Stimulated activated CD8-positive, alpha-beta memory T cell treated with anti-CD3 and anti-CD28 coated beads, Interleukin-15, amount 100 ng/mL, for 48 hours (primary cell): Measurements from ENCODE around the gene CACNA1A.
"Not testable (repeated sequence)": the region's sequence is repeated elsewhere in the genome, so short reads cannot be mapped to it uniquely, and the experiment has no call there.

Experiments used
- DNase-seq, 2 donors: peaks; one replicate each; pipeline ENCODE4 v3.0.0-alpha.2; 2020; ENCODE audit warnings: low read depth in 2 of 2

The CACNA1A gene

GRCh38 chr19:13506471-13506820 lies at the start of gene CACNA1A:
TSS of gene CACNA1A (minus strand) at chr19:13506479. CDS start at chr19:13506224, 255 bp downstream.
- DNase-seq = no peak

DNA sequence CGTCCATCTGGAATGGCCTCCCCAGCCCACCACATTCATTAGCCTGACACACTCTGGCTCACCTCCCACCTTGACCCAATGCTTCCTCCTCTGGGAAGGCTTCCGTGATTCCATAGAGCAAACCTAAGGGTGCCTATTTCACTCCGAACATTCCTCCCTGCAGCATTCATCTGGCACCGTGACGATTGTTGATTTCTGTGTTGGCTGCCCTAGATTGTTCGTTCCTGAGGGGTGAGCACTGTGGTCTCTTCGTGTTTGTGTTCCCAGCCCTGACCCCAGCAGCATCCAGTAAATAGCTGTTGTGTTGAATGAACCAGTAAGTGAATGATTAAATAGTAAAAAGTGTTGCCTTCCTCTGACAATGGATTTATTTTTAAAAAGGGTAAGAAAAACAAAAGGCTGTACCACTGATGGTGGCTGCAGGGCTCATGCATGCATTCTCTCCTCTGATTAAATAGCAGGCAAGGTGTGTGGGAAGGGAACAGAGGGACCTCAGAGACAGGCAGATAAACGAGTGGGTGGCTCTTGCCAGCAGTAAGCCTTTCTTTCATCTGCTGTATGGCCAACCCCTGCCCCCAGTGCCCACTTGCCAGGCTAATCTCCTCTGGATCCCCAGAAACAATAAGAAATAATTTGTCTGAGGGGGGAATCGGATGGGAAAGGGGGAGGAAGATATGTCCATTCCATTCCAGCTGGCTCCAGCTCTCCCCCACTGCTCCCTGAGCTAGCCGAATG lies 48.4 kb upstream of the CACNA1A start:
- DNase-seq = no peak

GRCh38 chr19:13553880-13554400 lies 47.7 kb upstream of the CACNA1A start:
- DNase-seq = no peak

DNA sequence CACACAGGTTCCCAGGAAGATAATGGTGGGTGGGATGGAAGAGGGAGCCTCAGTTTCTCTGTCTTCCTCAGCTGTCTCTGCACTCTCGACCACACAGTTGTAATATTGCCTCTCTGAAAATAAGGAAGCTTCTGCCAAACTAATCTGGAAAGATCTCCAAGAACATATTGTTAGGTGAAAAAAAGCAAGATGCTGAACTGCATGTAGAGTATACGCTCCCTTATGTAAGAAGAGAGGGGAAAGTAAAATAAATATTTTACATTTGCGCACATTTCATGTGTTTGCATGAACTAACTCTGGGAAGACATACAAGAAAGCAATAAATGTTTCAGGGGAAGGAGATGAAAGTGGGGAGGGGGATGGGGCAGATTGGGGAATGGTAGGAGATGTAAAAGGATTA lies 41.9 kb upstream of the CACNA1A start:
- no peak for DNase-seq

DNA sequence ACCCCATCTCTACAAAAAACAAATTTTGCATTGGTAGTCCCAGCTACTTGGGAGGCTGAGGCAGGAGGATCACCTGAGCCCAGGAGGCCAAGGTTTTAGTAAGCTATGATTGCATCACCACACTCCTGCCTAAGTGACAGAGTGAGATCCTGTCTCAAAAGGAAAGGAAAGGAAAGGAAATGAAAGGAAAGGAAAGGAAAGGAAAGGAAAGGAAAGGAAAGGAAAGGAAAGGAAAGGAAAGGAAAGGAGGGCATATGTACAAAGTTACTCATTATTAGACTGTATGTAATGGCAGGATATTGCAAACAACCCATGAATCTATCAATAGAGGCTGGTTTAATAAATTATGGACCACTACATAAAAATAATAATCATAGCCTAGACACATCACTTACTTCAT lies 40.8 kb upstream of the CACNA1A start:
- no peak for DNase-seq

- DNase-seq = no peak
Observed at GRCh38 chr19:13544423-13544822, 38.1 kb upstream of the CACNA1A start.

DNA sequence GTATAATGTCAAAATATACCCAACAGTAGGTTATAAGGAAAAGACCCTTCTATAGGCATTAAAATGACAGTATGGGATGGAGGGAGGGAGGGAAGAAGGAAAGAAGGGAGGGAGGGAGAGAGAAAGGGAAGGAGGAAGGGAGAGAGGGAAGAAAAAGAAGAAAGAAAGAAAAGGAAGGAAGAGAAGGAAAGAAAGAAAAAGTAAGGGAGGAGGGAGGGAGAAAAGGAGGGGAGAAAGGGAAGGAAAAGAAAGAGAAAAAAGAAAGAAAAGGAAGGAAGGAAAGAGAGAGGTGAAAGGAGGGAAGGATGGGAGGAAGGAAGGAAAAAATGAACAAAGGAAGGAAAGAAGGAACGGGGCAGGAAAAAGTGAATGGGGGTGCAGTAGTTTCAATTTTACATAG lies 35.3 kb upstream of the CACNA1A start:
- no peak for DNase-seq

GRCh38 chr19:13539332-13539731 lies 33.1 kb upstream of the CACNA1A start:
- no peak for DNase-seq

- no peak for DNase-seq
Observed at GRCh38 chr19:13538601-13539253, 32.4 kb upstream of the CACNA1A start.

- no peak for DNase-seq
Observed at GRCh38 chr19:13537454-13537853, 31.2 kb upstream of the CACNA1A start.

- no peak for DNase-seq
Observed at GRCh38 chr19:13530720-13531119, 24.4 kb upstream of the CACNA1A start.

GRCh38 chr19:13529721-13530120 lies 23.4 kb upstream of the CACNA1A start:
- DNase-seq = not testable (repeated sequence)

DNA sequence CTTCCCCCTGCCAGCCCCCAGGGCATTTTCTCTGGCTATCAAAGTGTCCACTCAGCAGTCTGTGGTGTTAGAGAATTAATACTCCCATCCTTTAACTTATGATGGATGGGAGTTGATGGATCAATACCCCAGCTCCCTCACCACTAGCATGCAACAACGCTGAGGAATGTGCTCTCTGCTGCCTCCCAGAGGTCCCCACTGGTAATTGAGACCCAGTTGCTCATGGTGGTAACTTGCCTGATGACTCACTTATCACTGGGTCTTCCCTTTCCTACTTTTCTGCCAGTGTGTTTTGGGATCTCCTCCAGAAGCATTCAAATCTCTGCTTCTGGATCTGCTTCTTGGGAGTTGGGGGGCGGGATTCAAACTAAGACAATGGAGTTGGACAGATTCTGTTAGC lies 20.3 kb upstream of the CACNA1A start:
- no peak for DNase-seq

- DNase-seq = no peak
Observed at GRCh38 chr19:13521066-13521465, 14.8 kb upstream of the CACNA1A start.

- no peak for DNase-seq
Observed at GRCh38 chr19:13511947-13512346, 5.7 kb upstream of the CACNA1A start.

- DNase-seq = no peak
Observed at GRCh38 chr19:13507053-13507611, 853 bp upstream of the CACNA1A start.

- no peak for DNase-seq
Observed at GRCh38 chr19:13505761-13506470, 363 bp downstream of the CACNA1A start.

DNA sequence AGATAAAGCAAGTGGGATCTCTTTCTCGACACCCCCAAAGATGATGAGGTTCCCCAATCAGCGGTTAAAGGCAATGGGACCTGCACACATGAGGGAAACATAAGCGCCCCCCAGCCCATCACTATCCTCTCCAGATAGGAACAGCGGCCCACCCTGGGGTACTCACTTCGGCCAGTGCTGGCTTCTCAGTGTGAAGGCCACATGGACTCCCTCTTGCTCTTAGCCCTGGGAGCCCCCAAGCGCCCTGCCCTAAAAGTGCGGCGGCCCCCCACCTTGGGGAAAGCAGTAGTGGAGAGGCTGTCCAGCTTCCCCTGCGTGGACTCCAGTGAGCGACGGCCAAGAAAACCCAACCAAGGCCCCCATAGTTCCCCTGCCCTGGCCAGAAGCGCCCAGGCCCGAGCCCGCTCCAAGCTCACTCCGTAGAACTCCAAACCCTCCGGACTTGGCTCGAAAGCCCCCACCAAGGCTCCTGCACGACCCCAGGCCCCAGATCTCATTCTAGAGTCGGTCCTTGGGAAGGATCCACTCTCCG lies 1.0 kb downstream of the CACNA1A start:
- no peak for DNase-seq

DNA sequence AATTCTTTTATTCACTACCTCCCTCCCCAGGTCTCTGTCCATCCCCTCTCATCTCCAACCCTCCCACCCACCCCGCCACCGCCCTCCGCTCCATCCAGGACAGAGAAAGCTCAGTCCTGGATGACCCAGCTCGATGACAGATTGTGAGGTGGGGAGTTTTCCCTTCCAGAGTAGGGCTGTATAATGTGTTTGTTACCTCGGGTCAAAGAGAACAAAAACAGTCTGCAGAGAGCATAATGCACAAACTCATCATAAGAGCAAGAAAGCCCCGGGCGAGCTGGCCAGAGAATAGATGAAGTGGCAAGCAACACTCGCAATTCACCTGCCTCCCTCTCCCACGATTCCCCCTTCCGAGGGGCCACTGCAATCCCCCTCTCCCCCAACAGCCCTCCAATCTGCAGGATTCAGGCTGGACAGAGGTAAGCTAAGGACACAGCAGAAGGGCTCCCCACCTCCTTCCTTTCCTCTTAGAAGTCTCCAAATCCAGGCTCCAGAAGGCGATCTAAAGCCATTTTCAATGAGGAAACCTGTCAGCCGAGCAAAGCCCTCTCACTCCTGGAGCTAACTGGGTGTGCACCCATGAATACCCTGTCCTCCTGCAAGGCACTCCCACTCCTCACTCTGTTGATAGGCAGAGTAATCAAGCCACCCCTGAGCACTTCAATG lies 2.6 kb downstream of the CACNA1A start:
- DNase-seq = no peak

GRCh38 chr19:13502231-13502630 lies 4.0 kb downstream of the CACNA1A start:
- no peak for DNase-seq

DNA sequence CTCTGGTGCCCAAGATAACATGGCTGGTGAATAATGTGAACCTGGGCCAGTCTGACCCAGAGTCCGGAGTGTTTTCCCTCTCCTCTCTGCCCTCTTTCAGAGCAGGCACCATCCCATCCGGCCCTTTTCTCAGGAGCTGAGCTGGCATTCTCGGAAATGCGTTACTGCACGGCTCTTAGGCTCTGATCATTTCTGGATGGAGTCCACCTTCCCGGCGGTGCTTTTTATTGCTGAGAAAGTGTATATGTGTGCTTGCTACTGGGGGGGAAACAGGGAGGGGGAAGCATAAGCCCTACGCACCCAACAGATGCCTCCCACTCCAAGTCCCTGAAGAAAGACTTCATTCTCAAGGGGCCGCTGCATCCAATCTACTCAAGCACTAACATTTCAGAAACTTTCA lies 6.6 kb downstream of the CACNA1A start:
- no peak for DNase-seq
